Measurements from ENCODE around the gene ABHD15.

ABHD15 gene

DNA sequence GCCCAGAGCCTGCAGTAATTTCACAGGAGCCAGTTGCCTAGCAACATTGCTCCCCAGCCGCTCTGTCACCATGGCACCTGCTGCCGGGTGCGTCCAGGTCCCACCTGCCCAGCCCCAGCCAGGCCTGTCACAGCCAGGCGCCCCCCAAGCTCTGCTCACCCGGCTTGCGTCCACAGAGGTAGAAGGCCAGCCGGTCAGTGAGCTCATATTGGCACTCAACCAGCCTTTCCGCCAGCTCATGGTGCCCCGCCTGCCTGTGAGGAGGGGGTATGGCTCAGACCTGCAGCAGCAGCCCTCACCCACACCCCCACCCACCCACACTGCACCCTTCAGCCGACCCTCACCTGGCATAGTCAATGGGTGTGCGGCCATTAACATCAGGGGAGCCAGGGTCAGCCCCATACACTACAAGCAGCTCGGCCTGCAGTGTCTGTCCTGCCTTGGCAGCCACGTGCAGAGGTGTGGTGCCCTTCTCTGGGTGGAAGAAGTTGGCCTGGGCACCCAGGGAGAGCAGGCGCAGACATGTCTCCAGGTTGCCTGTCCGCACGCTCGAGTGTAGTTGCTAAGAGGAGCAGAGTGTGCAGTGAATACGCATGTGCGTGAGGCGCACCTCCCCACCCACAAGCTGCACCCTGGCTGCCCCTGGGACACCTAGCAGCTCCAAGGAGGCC is 14.9 kb upstream of the ABHD15 start:
- no peak for DNase-seq

DNA sequence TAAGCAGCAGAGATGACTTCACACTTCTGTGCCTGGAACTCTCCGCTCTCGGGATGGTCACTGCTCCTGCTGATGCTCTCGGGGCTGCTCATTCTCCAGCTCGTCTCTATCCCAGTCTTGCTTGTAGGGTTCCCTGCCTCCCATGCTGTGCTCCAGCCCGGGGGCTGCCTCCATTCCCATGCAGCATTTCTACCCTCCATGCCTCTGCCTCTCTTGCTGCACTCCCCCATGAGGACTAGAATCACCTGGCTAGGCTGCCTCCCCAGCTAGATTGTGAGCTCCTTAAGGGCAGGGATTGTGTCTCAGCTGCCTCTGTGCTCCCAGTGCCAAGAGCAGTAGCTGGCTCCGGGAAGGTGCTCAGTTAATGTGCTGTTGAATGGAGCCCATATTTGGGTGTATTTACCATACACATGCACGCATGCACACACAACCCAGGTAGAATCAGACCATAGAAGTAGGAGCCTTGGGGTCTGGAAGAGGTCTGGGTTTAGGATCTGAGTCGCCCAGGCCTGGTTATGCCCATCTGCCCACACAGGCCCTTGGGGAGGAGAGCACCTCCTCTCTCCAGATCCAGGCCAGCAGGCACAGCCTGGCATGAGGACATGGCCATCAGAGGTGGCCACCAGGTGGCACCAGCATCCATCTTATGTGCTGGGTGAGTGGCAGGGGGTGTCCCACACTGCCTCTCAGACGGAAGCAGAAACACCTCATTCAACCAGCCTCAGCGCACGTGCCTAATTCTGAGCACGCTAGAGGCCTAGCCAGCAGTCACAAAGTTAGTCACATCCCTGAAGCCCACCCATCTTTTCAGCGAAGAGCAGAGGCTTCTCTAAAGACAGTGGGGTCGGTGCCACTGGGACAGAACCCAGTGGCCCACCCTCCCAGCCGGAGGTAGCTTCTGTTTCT is 13.3 kb upstream of the ABHD15 start:
- DNase-seq, result peak; percentile 58

DNA sequence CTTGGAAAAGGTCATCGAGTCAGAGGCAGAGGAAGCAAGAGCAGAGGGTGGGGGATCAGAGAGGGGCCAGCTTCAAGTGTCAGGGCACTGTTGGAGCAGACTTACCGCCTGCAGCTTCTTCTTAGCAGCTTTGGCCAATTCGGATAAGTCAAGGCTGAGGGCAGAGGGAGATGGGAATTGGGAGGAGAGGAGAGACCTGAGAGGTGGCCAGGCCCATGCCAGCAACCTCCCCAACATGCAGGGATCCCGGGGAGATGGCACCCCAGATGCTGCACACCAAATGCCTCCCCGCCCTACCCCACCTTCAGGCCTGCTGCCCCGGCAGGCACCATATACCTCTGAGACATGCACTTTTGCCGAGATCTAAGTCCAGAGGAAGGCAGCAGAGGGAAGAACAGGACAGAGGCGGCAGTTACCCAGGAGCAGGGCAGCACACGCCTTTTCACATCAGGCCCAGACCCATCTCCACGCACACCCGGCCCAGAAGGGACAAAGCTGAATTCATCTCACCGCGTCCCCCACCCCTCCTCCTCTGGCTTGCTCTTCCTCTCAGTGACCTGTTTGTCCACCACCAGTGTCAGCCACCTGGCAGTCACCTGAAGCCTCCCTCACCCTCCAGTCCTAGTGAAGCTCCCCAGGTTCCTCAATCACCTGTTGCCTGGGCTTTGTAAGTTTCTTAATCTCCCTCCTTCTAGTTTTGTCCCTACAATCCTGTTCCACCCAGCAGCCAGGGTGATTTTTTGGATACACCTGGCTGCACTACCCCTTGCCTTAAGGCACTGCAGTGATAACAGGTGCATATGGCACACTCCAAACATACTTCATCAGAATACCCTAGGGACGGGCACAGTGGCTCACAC is 12.0 kb upstream of the ABHD15 start:
- DNase-seq, result no peak

DNA sequence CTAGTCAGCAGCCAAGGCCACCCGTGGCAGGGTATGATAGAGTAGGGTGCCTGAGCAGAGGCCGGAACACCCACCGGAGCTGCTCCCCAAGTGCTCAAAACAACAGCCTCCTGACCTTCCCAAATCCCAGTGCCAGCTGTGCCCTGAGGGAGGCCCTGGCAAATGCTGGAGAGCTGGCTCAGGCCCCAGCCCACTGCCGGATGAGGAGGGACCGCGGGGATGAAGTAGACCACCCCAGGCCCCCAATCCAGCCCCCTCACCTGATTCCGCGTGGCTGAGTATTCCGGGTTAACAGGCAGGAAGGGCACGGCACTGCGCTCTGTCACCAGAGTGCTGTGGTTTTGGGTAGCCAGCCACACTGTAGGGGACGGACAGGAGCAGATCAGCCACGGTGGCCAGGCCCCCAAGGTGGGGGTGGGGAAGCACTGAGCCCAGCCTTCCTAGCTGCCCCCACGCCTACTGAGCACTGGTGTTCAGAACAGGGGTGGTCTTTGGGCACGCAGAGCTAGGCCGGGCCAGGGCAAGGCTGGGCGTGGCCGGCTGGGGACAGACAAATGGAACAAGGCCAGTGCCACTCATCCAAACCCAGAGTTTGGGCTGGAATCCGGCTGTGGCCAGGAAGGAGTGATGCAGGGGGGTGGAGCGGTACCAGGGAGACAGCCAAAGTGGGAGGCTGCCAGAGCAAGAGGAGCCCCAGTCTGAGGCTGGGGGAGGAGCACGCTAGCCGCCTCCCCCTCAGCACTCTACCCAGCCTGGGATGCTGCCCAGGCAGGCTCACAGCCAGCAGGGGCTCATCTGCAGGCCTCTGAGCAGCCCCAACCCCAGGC is 10.8 kb upstream of the ABHD15 start:
- DNase-seq, result no peak

DNA sequence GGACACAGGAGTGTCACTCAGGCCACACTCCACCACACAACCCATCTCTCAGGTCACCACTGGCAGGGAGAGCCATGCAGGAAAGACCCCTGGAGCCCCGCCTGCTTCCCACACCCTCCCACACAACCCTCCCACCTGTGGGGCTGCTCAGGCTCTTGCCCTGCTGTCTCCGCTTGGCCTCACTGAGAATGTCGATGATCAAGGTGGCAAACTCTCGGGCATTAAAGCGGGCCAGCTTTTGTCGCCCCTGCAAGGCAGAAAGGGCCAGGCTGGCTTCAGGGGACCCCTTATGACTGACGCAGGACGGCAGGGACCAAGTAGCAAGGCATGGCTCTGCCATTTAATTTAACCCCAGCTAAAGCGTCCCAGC is 10.1 kb upstream of the ABHD15 start:
- DNase-seq, result no peak

- DNase-seq, result no peak
Observed at GRCh38 chr17:29576214-29577000, 9.6 kb upstream of the ABHD15 start.

DNA sequence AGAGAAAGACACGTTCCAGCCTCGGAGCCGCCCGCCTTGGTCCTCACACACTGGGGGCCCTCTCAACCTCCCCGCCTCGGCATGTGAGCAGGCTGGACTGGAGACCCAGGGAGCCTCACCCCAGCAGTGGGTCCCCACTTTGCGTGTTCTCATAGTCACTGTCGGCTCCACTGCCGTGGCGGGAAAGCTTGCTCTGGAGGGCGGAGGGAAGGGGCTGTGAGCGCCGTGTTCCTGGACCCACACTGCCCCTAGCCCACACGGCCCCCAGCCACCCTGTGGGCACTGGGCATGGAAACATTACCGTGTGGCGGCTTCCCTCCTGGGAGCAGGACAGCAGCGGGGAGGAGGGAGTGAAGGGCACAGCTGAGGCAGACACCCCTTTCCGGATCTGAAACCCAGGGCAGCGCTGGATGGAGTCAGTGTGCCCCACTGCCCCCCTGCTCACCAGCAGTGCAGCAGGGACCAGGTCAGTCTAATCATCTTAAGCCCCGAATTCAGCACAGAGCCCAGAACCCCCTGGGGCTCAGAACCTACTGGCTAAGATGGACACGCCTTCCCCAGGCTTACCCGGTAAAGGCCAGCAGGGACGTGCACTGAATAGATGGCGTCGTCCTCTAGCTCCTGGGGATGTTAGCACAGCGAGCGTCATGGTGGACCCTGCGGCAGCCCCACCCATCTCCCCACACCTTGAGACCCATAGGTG is 8.8 kb upstream of the ABHD15 start:
- DNase-seq, result no peak

DNA sequence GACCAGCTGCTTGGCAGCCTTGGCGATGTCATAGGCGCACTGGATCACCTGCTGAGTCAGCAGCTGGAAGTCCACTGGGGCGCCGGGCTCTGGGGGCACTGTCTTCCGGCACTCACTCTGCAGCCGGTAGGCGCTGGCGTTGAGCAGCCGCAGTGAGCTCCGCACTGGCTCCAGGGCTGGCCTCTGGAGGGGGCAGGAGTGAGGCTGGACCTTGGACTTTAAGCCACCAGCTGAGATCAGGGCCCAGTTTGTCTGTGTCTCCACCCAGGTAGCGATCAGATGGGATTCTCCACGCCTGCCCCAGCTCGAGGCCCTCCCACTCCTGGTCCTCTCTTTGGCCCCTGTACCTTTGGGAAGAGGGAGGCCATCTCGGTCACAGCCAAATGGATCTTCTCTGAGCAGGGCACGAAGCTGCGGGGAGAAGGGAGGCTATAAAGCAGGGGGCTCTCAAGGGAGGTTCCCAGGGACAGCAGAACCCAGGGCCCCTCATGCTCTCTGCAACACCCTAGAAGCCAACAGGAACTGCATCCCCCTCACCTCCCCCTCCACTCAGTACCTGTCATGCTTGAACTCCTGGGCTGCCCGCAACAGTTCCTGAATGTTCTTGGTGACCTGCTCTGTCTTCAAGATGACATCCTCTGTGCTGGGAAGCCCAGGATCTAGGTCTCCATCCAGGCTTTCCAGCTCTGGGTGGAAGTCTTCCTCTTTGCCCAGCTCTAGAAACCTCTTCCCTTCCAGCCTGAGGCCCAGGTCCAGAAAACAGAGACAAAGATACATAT is 8.1 kb upstream of the ABHD15 start:
- no peak for DNase-seq

DNA sequence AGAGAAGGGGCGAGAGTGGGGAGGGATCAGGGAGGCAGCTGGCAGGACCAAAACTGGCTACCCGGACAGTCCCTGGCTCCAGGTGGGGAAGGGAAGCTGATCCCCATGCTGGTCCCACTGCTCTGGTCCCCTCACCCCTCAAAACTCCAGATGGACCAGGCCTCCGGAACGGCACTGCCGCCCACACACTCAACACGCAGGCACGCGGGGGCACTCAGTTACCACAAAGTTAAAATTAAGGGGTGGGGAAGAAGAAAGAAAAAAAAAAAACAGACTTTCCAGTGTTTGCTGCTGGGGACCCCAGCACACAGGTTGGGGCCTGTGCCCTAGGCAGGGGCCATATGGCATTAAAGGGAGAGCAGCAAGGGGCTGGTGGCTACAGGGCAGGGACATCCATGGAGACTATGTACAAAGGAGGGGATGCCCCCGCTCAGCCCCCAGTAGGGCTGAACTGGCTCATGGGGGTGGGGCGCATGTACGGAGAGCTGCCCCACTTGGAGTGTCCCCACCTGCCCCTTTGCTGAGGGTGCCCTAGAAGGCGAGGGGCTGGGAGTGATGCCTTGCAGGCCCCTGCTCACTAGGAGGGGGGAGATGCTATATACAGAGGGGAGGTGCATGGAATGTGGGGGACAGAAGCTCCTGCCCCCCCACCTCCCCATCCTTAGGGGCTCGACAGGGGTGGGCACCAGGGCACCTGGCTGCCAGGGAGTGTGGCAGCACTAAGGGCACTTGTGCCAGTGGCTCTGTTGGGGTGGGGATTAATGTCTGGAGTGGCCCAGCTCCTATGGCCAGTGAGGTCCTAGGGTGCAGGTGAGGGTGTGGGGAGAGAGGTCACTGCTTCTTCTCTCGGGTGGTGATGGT is 7.3 kb upstream of the ABHD15 start:
- no peak for DNase-seq

GRCh38 chr17:29573558-29573869 is 6.7 kb upstream of the ABHD15 start:
- no peak for DNase-seq

DNA sequence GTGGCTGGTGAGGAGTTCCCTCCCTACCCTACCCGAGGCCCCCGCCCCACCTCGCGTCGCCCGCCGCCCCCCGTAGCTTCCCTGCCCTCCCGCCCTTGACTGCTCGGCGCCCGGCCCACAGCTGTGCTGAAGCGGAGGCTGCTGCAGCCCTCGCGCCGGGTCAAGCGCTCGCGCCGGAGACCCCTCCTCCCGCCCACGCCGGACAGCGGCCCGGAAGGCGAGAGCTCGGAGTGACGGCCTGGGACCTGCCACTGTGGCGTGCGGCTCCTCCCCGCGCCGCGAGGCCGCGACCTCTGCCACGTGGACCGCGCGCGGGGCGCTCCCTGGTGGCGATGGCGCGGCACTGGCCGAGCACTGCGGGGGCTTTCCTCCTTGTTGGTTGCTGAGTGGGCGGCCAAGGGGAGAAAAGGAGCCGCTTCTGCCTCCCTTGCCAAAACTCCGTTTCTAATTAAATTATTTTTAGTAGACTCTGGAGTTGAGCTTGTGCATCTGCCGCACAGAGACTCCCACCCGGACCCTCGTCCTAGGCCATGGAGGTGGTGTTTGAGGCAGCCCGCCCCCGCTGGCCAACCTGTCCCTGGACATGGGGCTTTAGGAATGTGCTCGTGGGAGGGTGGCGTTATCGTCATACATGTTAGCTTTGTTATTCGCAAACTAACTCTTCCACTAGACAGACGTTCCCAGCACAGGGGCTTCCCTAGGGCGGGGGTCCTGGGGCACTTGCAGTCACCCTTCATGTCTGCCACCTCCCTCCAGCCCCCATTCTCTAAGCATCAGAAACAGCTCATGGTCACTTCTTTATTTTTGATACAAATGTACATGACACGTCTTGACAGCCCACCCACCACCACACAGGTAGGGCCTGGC is 6.1 kb upstream of the ABHD15 start:
- DNase-seq, result no peak

DNA sequence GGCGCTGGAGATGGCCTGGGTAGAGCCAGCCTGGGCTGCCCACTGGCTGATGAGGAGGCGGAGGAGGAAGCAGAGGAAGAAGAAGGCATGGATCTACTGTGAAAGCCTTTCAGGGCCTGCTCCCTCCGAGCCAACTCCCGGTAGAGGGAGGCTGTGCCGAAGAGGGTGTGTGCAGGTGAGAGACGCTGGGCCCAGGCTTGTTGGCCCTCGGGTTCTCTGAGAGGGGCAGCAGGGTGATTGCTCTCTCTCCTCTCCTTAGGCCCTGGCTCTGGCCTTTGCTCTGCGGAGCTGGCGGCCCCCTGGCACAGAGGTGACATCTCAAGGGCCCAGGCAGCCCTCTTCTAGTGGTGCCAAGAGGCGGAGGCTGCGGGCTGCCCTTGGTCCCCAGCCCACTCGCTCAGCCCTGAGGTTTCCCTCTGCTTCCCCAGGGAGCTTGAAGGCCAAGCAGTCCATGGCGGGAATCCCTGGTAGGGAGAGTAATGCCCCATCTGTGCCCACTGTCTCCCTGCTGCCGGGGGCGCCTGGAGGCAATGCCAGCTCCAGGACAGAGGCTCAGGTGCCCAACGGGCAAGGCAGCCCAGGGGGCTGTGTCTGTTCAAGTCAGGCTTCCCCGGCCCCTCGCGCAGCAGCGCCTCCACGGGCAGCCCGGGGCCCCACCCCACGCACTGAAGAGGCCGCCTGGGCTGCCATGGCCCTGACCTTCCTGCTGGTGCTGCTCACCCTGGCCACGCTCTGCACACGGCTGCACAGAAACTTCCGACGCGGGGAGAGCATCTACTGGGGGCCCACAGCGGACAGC is 5.2 kb upstream of the ABHD15 start:
- no peak for DNase-seq

DNA sequence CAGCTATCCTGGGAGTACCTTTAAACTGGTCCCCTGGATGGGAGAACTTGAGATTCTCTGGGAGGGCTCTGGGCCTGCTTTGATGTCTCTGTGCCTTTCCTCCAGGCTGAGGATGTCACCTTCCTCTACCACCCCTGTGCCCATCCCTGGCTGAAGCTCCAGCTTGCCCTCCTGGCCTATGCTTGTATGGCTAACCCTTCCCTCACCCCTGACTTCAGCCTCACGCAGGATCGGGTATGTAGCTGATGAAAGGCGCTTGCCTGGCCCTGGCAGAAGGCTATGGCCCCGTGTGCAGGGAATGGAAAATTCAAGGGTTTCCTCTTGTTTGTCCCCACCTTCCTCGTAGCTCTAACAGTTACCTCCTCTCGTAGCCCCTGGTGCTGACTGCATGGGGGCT is 4.6 kb upstream of the ABHD15 start:
- DNase-seq, result no peak

DNA sequence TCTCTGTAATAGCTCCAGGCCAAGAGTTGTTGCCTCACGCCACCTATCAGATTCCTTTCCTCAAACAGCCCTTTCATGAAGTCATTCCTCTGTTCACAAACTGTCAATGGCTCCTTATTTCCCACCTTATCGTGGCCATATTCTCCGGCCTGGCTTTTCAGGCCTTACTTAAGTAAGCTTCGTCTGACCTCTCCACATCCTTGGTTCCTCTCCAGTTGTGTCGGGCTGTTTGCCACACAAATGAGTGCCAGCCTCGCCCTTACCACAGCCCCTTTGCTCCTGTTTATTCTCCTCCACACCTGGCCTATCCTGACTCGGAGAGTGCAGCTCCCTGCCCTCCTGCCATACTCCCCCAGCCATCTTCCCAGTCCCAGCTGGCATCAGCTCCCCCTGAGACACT is 3.7 kb upstream of the ABHD15 start:
- no peak for DNase-seq

DNA sequence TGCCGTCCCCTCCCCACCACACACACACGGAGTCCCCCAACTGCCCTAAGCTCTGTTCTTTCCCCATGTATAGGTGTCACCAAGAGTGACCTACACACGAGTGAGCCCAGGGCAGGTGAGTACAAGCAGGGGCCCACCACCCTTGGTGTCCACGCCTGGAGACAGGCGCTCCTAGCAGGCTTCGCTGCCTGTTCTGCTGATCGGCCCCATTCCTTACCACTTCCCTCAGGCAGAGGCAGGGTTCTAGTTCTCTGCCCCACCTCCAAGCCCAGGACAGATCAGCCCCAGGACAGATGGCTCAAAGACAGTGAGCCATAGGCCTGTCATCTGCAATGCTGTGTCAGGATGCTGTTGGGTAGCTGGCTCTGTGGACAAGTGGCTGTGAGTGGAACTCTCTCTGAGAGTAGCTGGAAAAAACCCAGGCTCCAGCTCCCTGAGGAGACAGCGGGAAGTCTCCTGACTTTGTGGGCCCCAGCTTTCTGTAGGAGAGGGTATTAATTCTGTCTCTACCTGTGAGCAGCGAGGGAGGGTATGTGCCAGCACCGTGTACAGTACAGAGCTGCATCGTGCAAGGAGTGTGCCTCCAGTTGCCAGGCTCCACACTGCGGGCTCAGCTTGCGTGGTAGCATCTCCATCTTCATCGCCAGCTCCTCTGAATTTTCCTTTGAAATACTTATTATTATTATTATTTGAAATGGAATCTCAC is 2.6 kb upstream of the ABHD15 start:
- DNase-seq, result no peak

- DNase-seq, result peak; percentile 29
Observed at GRCh38 chr17:29568331-29569244, 1.8 kb upstream of the ABHD15 start, which contains the start of gene TP53I13. Gene TP53I13, plus strand, starts transcription at chr17:29568701. Its CDS starts 58 bp downstream, at chr17:29568759.
